ENCODE data around the gene CCDC146.

DNA sequence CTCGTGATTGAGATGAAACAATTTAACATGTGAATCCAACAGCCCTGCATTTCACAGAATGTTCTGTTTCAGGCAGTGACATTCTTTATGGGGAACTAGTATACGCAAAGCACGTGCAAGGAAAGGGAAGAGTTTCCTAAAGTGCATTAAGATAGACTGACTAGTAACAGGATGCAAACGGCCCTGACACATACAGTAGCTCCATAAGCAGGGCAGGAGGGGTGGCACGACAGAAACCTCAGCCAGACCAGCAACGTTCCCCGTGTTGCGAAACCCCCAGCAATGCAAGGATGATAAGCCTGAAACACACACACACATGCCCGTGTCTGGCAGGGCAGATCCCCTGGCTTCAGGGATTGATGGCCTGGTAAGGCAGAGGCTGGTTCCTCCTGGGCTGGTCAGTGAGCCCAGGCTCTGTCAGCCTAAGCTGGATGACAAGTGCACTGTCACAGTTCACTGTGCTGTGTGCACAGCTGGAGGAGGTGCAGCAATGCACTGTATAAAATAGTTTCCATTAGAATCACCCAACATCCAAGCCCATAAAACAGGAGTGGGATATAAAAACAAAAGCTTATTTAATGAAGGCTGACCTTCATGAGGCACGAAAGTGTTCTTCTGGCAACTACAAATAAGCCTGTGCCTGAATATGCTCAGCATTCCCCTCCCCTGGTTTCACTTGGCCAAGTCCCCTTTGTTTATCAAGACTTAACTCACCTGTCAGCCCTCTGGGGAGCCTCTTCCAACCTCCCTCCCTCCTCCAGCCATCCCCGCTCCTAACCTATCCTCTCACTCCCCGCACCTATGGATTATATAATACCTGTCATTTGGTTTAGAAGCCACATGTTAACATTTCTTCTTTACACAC lies 204.9 kb downstream of the CCDC146 start:
- TF ChIP-seq, protein P1, sequence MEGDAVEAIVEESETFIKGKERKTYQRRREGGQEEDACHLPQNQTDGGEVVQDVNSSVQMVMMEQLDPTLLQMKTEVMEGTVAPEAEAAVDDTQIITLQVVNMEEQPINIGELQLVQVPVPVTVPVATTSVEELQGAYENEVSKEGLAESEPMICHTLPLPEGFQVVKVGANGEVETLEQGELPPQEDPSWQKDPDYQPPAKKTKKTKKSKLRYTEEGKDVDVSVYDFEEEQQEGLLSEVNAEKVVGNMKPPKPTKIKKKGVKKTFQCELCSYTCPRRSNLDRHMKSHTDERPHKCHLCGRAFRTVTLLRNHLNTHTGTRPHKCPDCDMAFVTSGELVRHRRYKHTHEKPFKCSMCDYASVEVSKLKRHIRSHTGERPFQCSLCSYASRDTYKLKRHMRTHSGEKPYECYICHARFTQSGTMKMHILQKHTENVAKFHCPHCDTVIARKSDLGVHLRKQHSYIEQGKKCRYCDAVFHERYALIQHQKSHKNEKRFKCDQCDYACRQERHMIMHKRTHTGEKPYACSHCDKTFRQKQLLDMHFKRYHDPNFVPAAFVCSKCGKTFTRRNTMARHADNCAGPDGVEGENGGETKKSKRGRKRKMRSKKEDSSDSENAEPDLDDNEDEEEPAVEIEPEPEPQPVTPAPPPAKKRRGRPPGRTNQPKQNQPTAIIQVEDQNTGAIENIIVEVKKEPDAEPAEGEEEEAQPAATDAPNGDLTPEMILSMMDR (IDR thresholded peaks at IDR 0.05), result no peak
- no peak for TF ChIP-seq EP300 (IDR thresholded peaks at IDR 0.05)
- no peak for TF ChIP-seq POLR2A (IDR thresholded peaks at IDR 0.05)

Measured in ovary (tissue), 3 donors.